Progenitor cell of endocrine pancreas (in vitro differentiated cells): ENCODE data around the gene BTBD9. TPM values are rescaled to one million over a fixed set of nuclear protein-coding genes. Genes with fewer than 3 reads are reported as not detected.
A peak's percentile ranks its signal among the peaks of the same experiment; 100 is the strongest.

Source experiments
- DNase-seq: peaks from one replicate; pipeline ENCODE4 v3.0.0; 2021; ENCODE audit warnings: low spot score; ENCODE audit not compliant: unreplicated experiment
- H3K27ac Mint-ChIP-seq: 2 replicates; pipeline ENCODE4 v1.8.0; 2021; ENCODE audit warnings: mild to moderate bottlenecking, moderate library complexity, mixed read lengths
- H3K27me3 Mint-ChIP-seq: 2 replicates; pipeline ENCODE4 v1.8.0; 2021; ENCODE audit warnings: mixed read lengths
- H3K36me3 Mint-ChIP-seq: 2 replicates; pipeline ENCODE4 v1.8.0; 2022; ENCODE audit warnings: mixed read lengths; ENCODE audit not compliant: insufficient read depth
- H3K4me1 Mint-ChIP-seq: 2 replicates; pipeline ENCODE4 v1.8.0; 2021; ENCODE audit warnings: low read depth, mixed read lengths
- H3K4me3 Mint-ChIP-seq: 2 replicates; pipeline ENCODE4 v1.8.0; 2021; ENCODE audit warnings: low read depth, mild to moderate bottlenecking, moderate library complexity, mixed read lengths
- H3K9me3 Mint-ChIP-seq: 2 replicates; pipeline ENCODE4 v1.8.0; 2021; ENCODE audit warnings: low read depth, mixed read lengths
- total RNA-seq: library from RNA; stranded (reverse); gene quantifications from 2 replicates; pipeline ENCODE4 v1.2.1, GENCODE V29; 2021
- TF ChIP-seq, protein P1 (sequence below): fragments of 200-600 bp; sonication (generic); IDR thresholded peaks from one replicate; pipeline ENCODE4 v1.5.0; 2021; ENCODE audit warnings: antibody characterized with exemption, mild to moderate bottlenecking; ENCODE audit not compliant: unreplicated experiment

The BTBD9 gene
- total RNA-seq, 1 donor from 2014 or later: 25.9 TPM

DNA sequence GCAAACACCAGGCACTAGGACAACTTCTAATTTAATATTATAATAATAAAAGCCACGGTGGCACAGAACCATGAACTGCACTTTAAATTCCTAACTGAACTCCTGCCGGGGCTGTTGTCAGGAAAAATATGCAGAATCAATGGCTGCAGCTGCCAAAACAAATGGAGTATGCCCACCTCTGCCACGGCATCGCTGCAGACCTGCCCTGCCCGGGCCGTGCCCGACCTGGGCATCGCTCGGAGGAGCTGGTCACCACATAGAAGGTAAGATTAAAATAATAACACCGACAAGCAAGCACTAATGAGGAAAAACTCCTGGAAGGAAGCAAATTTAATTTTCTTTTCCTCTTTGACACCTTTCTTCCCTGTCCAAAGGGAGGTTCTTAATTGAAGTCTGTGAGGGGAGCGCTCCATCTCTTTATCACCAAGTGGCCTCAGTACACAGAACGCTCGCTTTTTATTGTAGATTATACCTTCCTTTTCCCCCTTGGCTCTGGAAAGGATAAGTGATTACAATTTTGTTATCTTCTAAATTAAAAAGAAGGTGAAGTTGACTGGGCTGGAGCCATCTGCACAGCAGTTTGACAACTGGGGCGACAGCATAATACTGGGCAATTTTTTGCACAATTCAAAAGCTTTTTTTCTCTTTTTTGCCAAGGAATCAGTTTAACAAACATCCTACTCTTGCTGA is 468.9 kb downstream of the BTBD9 start:
- no peaks in the 10 kb centered on the region for H3K27me3 Mint-ChIP-seq
- DNase-seq: no peak
- H3K36me3 Mint-ChIP-seq: peaks cover 5% of the 10 kb centered on the region
- peak overlapping the region; percentile 35 for H3K27ac Mint-ChIP-seq
- TF ChIP-seq, protein P1, sequence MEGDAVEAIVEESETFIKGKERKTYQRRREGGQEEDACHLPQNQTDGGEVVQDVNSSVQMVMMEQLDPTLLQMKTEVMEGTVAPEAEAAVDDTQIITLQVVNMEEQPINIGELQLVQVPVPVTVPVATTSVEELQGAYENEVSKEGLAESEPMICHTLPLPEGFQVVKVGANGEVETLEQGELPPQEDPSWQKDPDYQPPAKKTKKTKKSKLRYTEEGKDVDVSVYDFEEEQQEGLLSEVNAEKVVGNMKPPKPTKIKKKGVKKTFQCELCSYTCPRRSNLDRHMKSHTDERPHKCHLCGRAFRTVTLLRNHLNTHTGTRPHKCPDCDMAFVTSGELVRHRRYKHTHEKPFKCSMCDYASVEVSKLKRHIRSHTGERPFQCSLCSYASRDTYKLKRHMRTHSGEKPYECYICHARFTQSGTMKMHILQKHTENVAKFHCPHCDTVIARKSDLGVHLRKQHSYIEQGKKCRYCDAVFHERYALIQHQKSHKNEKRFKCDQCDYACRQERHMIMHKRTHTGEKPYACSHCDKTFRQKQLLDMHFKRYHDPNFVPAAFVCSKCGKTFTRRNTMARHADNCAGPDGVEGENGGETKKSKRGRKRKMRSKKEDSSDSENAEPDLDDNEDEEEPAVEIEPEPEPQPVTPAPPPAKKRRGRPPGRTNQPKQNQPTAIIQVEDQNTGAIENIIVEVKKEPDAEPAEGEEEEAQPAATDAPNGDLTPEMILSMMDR: no peak
- no peak overlapping the region for H3K4me3 Mint-ChIP-seq
- peaks cover 19% of the 10 kb centered on the region for H3K4me1 Mint-ChIP-seq
- no peaks in the 10 kb centered on the region for H3K9me3 Mint-ChIP-seq

DNA sequence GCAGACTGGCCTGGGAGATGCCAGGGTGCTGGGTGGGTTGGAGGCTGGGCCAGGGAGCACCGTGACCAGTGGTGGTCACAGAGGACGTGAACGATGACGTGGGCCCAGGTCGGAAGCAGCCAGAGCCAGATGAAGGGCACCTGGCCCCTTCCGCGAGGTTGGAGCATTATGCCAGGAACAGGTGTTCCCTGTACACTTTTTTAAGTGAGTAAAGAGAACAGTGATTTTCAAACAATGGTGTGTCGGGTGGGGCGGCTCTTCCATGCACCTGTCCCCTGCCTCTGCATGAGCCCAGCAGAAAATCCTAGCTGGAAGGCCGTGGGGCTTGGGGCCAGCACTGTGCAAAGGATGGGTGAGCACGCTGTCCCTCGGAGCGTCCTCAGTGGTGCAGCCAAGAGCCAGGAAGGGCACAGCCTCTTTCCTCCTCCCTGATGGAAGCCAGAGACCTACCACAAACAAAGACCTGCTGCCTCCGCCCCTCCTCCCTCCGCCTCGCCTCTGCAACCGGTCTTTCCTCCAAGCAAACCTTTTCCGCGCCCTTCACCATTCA is 469.7 kb downstream of the BTBD9 start:
- Mint-ChIP-seq H3K27ac (peak overlapping the region; percentile 12), H3K36me3 (peaks cover 4% of the 10 kb centered on the region), H3K4me3 (peak overlapping the region; percentile 18), H3K4me1 (peaks cover 16% of the 10 kb centered on the region), H3K9me3 (no peaks in the 10 kb centered on the region), H3K27me3 (no peaks in the 10 kb centered on the region)
- DNase-seq: no peak
- TF ChIP-seq, protein P1: no peak

DNA sequence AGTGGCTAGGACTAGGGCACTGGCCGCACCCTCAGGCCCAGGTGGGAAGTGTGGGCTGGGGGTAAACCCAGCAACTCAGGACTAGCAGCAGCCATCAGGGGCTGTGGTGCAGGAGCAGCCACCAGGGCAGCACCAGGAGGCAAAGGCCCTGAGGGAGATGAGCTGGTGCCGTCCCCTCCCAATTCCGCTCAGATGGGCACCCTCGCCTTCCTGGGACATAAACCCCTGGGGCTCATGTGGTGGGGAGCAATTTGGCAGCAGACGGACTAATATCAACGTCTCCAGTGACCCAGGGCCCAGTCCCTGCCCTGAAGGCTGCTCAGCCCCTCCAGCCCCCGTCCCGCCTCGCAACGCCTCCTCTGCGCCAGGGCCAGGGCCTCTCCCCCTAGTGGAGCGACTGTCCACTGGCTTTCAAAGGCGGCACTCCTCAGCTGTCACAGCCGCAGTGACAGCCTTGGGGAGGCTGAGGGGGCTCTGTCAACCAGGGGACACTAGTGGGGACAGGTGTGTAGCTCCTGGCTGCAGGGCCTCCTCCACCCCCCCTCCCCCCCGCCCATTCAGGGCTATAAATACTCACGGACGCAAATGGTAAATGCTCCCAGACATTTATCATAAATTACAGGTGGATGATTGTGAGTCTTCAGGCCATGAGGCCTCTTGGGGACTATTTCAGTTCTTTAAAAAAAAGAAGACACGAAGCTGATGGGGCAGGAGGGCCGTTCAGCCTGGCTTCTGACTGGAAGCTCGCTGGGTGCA is 470.3 kb downstream of the BTBD9 start:
- peaks cover 3% of the 10 kb centered on the region for H3K36me3 Mint-ChIP-seq
- no peak overlapping the region for H3K4me3 Mint-ChIP-seq

DNA sequence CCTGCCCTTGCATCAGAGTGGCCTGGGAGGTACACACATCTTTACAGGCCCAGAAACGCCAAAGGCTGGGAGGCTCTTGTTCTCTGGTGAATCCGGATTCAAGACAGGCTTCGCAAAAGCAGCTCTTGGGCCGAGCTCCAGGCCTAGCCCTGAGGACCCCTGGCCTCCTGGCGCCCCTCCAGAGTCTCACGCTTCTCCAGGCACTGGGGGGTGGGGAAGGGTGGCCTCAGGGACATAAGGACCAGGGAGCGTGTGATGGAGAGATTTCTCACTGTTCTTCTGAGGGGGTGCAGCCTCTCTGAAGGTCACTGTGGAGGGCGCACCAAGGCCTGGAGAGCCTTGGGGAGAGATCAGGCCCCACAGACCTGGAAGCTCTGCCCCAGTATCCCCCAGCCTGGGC is 471.0 kb downstream of the BTBD9 start:
- no peak overlapping the region for H3K27ac Mint-ChIP-seq
- H3K4me1 Mint-ChIP-seq: peaks cover 16% of the 10 kb centered on the region
- H3K4me3 Mint-ChIP-seq: no peak overlapping the region
- TF ChIP-seq, protein P1: no peak
- H3K27me3 Mint-ChIP-seq: no peaks in the 10 kb centered on the region
- H3K36me3 Mint-ChIP-seq: no peaks in the 10 kb centered on the region
- no peaks in the 10 kb centered on the region for H3K9me3 Mint-ChIP-seq
- DNase-seq: no peak

More for the DNA sequence above, 470.3 kb downstream of the BTBD9 start:
- DNase-seq: no peak
- H3K4me1 Mint-ChIP-seq: peaks cover 16% of the 10 kb centered on the region
- H3K9me3 Mint-ChIP-seq: no peaks in the 10 kb centered on the region
- H3K27ac Mint-ChIP-seq: peak overlapping the region; percentile 12
- TF ChIP-seq, protein P1: peak; percentile 33
- H3K27me3 Mint-ChIP-seq: no peaks in the 10 kb centered on the region

DNA sequence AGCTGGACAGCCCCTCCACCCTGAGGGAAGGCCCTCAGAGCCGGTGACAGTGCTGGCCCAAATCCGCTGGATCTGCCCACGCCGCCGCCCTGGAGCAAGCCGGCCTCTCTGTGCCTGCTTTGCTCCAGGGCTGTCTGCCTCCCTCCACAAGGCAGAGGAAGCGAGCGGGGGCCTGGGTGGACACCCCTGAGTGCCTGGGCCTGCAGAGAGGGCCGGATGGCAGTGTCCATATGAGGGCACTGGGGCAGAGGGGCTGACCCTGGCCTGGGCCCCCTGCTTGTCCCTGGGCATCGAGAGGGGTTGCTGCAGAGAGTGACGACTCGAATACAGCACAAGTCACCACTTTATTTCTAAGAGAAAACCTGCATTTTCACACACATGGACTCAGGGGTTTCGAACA is 471.6 kb downstream of the BTBD9 start:
- TF ChIP-seq, protein P1: no peak
- no peak overlapping the region for H3K27ac Mint-ChIP-seq
- peaks cover 16% of the 10 kb centered on the region for H3K4me1 Mint-ChIP-seq
- DNase-seq: no peak
- no peaks in the 10 kb centered on the region for H3K9me3 Mint-ChIP-seq
- no peak overlapping the region for H3K4me3 Mint-ChIP-seq
- H3K27me3 Mint-ChIP-seq: no peaks in the 10 kb centered on the region
- no peaks in the 10 kb centered on the region for H3K36me3 Mint-ChIP-seq
